Tongue (tissue), 2 donors: ENCODE data around the gene SLC25A26. TPM values are rescaled to one million over a fixed set of nuclear protein-coding genes. Genes with fewer than 3 reads are reported as not detected.
A peak's percentile ranks its signal among the peaks of the same experiment; 100 is the strongest.

ENCODE experiments used
- DNase-seq: peaks from one replicate; pipeline ENCODE4 v3.0.0-alpha.2; 2015
- total RNA-seq: library from RNA; depleted of rRNA; stranded (reverse); fragments of >200 nt; gene quantifications from one replicate; pipeline ENCODE4 v1.2.3, GENCODE V29; 2014

The SLC25A26 gene
- total RNA-seq, 1 donor from 2014 or later = 27.4 TPM

DNA sequence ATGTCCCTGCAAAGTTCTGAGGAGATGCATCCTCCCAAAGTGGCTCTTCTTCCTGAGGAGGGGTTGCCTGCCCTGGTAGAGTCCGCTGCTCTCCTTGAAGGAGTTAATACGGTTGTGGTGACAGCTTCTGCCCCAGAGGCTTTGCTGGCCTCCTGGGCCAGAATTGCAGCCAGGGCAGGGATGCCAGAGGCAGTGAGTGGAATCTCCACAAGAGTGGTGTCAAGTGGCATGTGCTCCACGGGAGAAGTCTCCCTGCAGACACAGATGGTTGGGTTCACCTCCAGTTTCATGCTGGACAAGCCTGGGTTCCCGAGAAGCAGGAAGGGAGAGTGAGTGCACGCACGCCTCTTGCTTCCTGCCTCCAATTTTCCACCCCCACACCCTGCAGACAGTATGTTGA lies 105.5 kb downstream of the SLC25A26 start:
- no peak for DNase-seq

DNA sequence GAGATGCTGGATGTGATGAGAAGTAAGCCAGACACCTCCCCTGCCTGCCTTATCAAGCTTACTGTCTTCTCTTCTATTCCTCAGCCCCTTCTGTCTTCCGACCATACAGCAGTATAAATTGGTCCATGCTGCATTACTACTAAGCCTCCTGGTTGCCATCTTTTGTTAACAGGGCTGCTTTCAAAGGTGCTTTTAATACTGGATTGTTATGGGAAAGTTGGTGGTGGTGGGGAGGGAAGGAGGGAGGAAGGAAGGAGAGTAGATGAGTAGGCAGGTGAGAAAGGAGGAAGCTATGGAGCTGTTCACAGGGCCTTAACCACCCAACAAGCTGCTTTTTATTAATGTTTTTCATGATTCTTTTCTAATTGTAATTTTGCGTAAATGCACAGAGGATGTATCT lies 114.9 kb downstream of the SLC25A26 start:
- DNase-seq = no peak

DNA sequence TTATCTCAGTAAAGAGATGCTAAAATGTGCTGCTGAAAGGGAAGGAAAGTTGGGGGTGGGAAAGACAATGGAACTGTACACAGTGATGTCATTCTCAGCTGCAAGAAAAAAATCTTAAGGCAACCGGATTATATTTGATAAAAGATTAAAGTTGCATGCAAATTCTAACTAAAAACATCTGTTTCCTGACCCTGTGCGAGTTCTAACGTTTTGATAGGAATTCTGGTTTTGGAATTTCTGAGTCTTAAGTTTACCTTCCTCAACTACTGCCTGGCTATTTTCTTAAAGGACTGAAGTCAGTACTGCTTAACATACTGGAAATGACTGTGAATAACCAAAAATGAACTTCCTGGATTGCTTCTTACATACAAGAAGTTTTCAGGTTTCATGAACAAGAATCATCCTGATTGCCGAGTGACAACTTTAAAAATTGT lies 115.5 kb downstream of the SLC25A26 start:
- peak; percentile 43 for DNase-seq

DNA sequence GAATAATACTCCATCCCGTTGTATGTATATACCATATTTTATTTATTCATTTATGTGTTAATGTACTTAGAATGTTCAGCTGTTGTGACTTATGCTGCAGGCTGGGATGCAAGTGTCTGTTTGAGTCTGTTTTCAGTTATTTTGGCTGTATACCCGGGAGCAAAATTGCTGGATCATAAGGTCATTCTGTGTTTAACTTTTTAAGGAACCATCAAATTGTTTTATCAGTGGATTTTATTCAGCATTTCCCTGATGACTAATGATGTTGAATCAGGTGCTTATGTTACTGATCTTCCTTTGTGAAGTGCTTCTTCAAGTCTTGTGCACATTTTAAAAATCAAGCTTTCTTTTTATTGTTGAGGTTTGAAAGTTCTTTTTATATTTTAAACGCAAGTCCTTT lies 118.1 kb downstream of the SLC25A26 start:
- DNase-seq = no peak

DNA sequence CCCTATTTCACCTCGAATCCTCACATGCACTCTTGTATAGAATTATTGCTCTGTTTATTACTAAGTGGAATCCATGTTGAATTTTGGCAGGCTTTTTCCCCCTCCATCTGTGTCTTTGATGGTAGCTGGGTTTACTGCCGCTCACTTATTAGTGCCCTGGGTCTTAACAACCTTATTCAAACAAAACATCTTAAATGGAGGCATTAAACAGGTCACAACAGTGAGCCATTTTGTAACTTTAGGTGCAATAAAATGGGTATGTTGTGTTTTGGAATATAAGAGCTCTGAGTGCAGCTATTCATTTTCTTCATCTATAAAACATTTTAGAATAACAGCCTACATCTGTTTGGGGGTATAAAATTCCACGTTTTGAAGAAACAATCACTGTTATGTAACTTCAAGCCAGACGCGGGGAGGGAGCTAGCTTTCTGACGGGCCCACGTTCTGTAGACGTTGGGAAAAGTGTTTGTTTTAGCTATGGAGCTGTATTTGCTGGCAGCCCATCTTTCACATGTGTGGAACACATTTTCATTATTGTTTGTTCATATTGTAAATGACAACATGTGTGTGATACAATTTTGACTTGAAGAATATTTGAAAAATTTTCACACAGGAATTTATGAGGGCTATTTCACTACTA lies 122.0 kb downstream of the SLC25A26 start:
- peak; percentile 80 for DNase-seq

DNA sequence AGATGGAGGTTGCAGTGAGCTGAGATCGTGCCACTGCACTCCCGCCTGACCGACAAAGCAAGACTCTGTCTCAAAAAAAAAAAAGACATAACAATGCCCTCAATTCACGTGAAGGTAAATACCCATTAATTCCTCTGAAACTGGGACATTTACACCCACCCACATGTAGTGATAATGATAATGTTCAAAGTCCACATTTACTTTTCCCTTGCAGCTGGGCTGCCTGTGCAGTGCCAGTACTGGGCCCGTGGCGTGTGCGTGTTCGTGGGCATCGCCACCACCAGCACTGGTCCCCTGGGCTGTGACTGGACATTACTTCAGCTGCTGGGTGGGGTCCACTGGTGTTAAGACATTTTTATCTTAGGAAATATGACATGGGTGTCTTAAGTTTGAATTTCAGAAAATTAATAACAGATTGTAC lies 123.6 kb downstream of the SLC25A26 start:
- DNase-seq = no peak

DNA sequence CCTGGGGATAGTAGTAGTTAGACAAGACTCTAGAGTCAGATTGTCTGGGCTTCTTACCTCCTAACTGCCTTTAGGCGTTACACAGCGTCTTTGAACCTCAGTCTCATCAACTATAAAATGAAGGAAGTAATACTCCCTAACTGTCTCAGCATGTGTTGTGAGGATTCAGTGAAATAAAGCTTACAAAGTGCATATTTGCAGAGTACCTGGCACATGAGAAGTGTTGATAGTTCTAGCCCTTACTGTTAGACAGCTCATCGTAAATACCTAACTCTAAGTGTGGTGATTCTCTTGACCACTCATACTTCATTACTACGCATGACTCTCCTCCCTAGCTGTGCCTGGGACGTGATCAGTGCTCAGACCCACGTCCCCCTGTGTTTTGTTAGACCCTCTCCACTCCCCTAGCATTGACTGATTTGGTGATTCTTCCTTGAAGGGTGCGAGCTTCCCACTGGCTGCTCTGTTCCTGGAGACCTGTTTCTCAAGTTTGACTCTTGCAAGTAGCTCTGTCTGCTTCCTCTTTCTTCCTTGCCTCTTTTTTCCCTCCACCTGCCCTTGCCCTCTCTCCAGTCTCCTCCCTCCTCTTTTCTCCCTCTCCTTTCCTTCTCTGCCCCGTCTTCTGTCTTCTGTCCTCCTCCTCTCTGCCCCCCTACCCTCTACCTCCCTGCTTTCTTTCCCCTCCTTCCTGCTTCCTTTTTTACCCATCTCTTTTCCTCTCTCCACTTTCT lies 124.2 kb downstream of the SLC25A26 start:
- no peak for DNase-seq

DNA sequence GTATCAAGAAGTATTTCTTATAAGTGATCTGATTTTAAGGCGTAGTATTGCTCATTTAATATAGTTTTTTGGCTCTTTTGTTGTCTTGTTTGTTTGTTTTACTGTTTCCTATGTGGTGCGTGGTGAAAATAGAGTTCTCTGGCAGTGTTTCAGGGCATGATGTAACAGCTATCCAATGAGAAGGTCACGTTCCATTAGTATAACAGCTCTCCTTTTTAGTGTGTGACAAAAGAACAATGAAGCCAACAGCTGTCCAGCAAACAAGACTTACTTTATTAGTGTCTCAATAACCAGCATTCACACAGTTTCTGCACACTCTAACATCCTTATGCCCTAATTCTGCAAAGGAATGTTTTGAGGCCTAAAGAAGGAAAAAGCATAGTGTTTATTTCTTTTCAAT lies 127.9 kb downstream of the SLC25A26 start:
- DNase-seq = peak; percentile 89

DNA sequence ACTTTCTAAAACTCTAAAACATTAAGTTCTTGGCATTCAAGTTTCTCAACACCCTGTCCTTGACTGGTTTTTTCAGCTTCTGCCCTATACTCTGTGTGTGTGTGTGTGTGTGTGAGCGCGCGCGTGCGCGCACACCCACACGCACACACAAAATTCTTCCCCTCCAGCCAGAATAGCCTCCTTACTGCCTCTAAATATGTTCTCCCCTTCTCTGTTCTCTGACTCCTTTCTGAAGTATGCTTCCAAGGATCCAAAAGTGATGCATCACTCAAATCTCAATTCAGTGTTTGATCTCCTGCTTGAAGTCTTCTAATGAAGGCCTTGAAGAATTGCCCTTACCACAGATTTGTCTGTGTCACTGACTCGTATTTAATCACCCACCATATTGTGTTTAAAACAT lies 129.8 kb downstream of the SLC25A26 start:
- DNase-seq = no peak

DNA sequence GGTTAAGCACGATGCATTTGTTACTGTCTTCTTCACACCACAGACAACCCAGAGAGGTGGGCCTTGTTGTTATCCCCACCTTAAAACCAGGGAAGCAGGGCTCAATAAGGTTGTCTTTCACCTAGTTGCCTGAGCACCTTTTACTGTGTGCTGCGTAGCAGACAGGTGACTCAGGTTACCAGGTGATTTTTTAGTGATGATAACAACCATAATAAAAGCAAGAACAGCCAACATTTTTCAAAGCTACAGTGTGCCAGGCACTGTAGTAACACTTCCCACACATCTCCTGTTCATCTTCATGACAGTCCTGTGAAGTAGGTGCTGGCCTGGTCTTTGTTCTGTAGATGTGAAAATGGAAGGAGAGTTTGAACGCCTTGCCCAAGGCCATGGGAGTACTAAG lies 132.2 kb downstream of the SLC25A26 start:
- no peak for DNase-seq

DNA sequence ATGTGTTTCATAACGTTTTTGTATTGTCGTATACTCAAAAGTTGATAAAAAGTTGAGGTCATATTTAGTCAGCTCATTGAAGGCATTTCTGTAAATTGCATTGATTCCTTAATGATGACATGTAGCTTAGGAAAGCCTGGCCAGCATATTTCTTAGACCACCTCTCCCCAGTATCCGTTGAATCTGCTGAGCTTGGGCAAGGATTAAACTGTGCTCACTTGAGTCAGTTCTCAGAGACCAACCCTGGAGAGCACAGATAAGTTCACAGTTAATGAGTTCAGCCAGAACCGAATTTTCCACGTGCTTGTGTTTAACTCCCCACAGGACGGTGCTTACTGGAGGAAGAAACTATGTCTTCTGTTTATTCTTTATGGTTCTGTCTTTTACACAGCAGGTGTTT lies 132.7 kb downstream of the SLC25A26 start:
- DNase-seq = peak; percentile 60

DNA sequence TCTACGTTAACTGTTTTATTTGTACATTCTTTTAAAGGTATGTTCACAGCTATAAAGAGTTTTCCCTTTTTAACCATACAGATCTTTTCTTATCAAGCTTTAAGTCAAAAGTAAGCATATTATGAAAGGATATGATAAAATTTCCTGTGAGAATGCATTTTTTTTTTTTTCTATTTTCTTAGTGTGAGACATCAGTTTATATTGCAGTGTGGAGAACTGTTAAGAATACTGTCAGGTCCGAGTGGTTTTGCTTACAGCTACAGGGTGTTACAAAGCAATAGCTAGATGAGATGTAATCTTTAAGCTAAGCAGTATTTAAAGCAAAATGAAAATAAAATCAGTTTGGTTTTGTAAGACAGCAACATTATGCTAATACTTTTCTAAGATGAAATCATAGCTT lies 133.2 kb downstream of the SLC25A26 start:
- no peak for DNase-seq

DNA sequence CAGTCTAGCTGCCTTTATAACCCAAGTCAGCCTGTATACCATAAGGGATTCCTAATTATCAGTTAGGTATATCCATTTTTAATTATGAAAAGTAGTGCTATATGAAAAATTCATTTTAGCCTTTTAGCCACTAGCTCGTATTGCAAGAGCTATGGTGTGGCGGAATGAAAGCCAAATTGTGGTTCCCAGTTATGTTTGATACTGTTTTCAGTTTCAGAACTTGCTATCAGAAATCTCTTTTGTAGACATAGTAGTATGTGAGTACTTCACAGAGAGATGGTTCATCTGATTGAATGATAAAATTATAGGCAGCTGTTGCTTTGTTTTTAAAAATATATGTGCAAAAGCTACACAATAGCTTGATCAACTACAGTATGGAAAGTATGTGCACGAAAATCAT lies 134.6 kb downstream of the SLC25A26 start:
- DNase-seq = no peak

DNA sequence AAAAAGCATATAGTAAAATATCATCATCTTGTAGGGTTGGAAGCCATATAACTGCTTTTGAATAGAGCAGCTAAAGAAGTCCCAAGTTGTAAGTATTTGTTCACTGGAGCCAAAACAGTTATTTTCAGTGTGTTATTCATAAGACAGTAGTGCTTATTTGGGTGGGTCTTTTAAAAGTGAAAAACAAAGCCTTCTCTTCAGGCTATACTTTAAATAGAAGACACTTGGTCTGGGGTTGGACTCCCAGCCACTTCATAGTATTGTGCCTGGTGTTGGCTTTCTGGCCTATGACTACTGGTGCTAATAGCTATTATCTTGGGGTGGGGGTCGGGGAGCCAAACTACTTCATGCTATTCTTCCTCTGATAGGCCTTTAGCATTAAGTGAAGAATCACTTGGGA lies 135.2 kb downstream of the SLC25A26 start:
- no peak for DNase-seq

DNA sequence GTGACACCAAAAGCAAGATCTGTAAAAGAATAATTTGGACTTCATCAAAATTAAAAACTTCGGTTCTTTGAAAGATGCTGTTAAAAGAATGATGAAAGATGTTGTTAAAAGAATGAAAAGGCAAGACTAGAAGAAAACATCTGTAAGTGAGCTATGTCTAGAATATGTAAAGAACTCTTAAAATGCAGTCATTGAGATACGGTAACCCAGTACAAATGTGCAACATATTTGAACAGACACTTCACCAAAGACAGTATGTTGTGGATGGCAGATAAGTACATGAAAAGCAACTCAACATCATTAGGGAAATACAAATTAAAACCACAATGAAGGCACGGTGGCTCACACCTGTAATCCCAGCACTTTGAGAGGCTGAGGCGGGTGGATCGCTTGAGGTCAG lies 140.6 kb downstream of the SLC25A26 start:
- no peak for DNase-seq

DNA sequence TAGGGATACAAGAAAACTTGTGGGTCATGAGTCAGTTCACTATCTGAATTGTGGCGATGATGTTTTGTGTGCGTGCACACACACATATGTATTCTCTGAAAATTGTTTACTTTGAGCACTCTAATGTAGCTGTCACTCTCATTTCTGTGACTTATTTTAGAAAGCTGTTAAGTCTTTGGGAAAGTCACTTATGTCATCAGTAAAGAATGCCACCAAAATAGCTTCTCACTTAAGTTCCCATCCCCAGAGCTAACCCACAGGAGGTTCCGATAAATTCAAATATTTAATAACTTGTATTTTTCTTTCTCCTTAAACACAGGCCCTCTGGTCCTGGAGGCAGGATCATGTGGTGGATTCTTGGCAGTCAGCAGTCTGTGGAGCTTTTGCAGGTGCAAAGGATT lies 141.7 kb downstream of the SLC25A26 start:
- DNase-seq = peak; percentile 78

DNA sequence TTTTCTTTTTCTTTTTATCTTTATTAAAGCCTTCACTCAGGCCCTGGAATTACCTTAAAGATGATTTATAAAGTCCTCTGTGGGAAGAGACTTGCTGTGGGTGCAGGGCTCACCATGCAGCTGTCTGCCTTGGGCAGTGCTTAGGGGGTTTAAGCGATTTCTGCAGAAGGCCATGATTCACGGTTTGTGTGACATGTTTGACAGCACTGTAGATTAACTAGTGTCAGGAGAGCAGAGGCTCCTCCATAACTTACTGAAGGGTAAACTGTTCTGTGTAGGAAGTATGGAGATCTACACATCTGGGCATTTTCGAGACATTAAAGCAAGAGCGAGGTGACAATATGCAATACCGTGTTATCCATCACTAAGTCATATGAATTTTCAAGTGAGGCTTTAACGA lies 142.3 kb downstream of the SLC25A26 start:
- peak; percentile 74 for DNase-seq

DNA sequence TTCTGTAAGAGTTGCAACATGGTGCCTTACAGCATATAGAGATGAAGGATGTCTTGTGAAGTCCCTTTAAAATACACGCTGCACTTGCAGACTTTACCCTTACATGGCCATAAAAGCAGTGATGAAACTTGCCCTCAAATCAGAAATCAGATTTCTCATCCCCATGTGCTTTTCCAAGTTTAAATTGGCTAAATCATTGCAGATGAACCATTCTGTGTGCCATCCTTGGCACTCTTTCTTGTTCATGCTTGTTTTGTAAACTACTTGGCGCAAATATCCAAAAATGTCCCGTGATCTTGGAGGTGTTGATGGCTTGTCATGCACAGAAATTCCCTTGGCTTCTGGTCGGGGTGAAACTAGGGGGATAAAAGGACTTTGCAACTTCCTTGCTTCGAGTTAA lies 144.3 kb downstream of the SLC25A26 start:
- no peak for DNase-seq

DNA sequence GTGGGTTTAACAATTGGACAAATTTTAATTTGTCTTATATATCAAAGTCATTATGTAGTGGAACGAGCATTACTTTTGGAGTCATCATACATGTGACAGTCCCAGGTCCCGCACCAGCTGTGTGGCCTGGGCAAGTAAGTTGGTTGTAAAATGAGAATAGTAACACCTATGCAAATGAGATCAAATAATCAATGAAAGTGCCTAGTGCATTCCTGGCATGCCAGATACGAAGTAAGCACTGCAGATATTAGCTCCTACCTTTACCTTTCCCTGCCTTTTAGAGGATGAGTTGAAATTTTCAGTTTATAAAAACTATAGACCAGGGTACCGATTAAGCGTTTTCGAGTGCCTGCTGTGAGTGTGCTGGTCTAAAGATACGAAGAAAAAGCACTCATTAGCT lies 145.9 kb downstream of the SLC25A26 start:
- DNase-seq = no peak

DNA sequence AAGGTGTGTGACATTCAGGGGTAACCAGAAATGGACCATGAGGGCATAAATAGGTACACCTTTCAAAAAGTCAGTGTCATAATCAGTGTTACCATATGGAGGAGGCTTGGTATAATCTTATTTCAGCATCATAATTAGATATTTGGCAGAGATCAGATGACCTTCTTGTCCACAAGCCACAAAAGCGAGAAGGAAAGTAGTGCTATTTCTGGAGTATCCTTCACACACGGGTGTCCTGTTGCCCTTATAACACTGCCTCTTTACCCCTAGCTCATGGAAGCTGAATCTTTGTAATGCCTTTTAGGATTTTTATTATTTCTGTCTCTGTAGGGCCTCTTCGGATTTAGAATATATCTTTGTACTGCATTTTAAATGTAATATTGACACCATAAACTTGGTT lies 147.2 kb downstream of the SLC25A26 start:
- DNase-seq = no peak

DNA sequence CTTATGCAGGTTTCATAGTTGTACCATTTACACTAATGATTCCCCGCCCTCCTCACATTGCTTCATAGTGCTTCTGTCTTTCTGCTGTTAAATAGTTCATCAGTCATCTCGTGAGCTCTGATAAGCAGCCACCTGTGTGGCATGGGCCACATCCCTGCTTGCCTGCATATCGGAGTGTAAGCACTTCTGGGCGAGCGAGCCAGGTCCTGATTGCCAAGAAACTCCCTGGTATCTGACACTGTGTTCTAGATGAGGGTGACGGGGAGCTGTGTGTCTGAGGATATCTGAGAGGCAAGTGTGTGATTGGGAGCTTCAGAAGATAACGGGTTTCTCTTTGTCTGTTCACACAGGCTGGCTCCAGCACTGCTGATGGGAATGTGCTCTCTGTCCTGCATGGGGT lies 149.4 kb downstream of the SLC25A26 start:
- DNase-seq = no peak

DNA sequence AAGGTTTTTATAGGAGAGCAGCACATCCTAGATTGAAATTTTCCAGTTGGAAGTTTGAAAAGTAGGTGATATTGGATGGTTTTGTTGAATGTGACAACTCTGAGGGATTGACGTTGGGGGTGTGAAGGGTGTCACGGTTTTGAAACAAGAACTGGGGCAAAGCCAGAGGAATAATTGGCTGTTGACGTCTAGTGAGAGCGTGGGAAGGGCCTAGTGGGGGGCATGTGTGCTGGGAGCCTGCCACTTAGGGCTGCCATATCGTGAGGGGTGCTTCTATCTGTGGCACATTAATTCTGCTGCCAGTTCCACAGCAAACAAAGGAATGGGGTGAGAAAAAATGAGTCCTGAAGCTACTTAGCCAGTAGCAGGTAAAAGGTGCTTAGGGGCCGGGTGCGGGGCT lies 150.6 kb downstream of the SLC25A26 start:
- DNase-seq = no peak

DNA sequence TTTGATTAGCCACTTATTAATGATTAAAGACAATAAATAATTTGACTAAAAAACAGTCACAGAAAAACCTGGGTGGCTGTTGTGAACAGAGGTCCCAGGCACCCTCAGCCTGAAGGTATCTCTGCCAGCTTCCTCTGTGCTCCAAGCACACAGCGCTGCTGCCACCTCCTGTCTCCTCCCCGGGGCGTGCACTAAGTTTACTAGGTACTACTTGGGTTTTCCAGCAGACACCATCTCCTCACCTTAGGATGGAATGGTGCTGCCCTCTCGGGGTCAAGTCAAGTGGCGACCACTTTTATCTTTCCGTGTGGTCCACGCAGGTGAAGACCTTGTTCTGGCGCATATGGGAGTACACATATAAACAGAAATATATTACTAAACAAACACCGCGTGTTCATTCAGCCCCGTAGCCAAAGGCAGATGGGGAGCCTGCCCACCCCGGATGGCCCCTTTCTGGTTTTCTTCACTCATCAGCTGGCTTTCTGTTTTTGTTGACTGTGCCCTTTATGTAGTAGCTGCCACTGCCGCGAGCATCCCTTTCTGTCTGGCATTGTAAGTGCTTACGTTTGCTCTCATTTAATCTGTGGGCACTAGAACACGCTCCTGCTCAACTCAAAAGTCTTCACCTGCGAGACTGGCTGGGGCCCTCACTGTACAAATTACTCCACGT lies 152.0 kb downstream of the SLC25A26 start:
- peak; percentile 61 for DNase-seq

DNA sequence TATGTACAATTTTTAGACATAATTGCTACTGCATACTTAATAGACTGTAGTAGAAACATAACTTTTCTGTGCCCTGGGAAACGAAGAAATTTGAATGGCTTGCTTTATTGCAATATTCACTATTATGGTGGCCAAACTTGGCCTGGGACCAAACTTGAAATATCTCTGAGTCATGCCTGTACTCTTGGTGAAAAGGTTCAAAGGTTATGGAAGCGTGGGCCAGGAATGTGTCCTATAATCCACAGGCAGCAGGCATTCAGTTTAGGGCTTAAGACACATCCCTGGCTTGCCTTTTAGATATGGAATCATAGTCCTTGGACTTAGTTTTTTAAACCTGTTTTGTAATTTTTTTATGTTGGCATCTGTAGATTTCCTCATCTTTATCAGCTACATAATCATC lies 155.8 kb downstream of the SLC25A26 start:
- DNase-seq = no peak
